HepG2 (cell line): ENCODE data around the gene RNASE2. TPM values are rescaled to one million over a fixed set of nuclear protein-coding genes. Genes with fewer than 3 reads are reported as not detected.

ENCODE experiments used
- FOXK2 ChIP-seq: fragments of 450-650 bp; IDR thresholded peaks from 2 replicates; pipeline ENCODE4 v1.6.1; 2016
- HNRNPH1 ChIP-seq: fragments of 200-400 bp; formaldehyde crosslinking; optimal IDR thresholded peaks from 2 replicates; pipeline ENCODE3; 2017; ENCODE audit warnings: mild to moderate bottlenecking, low read depth, low read length
- NCOA5 ChIP-seq: sonication (generic); formaldehyde crosslinking; IDR thresholded peaks from 2 replicates; pipeline ENCODE4 v1.4.0; 2020; ENCODE audit warnings: missing genetic modification reagents
- RARA ChIP-seq: IDR thresholded peaks from 2 replicates; pipeline ENCODE4 v1.6.1; 2016; ENCODE audit warnings: missing genetic modification reagents, missing compliant biosample characterization
- RORA ChIP-seq: sonication (generic); formaldehyde crosslinking; IDR thresholded peaks from 2 replicates; pipeline ENCODE4 v1.5.0; 2020; ENCODE audit warnings: mild to moderate bottlenecking, missing genetic modification reagents, moderate library complexity
- SRSF9 ChIP-seq: fragments of 200-400 bp; formaldehyde crosslinking; IDR thresholded peaks from 2 replicates; pipeline ENCODE4 v1.6.1; 2018; ENCODE audit warnings: borderline replicate concordance, mild to moderate bottlenecking, low read depth, low read length; ENCODE audit not compliant: insufficient read depth, poor library complexity, severe bottlenecking
- TAF15 ChIP-seq: fragments of 200-400 bp; formaldehyde crosslinking; IDR thresholded peaks from one replicate; pipeline ENCODE4 v1.6.1; 2018; ENCODE audit warnings: mild to moderate bottlenecking, low read depth, low read length; ENCODE audit not compliant: poor library complexity, severe bottlenecking
- ZNF143 ChIP-seq: sonication (generic); formaldehyde crosslinking; IDR thresholded peaks from 2 replicates; pipeline ENCODE4 v1.4.0; 2020; ENCODE audit warnings: missing genetic modification reagents
- ZNF30 ChIP-seq: sonication (generic); formaldehyde crosslinking; IDR thresholded peaks from 2 replicates; pipeline ENCODE4 v1.5.0; 2020; ENCODE audit warnings: mild to moderate bottlenecking, missing genetic modification reagents
- ZNF430 ChIP-seq: sonication (generic); formaldehyde crosslinking; IDR thresholded peaks from 2 replicates; pipeline ENCODE4 v1.9.0; 2021; ENCODE audit warnings: mild to moderate bottlenecking, missing genetic modification reagents
- ZNF749 ChIP-seq: sonication (generic); formaldehyde crosslinking; IDR thresholded peaks from 2 replicates; pipeline ENCODE4 v1.8.0; 2022; ENCODE audit warnings: mild to moderate bottlenecking, missing genetic modification reagents, moderate library complexity, borderline replicate concordance
- polyA plus RNA-seq, 8 experiments: library from polyadenylated mRNA; depleted of rRNA in 3 of 8; stranded (reverse) in 7 of 8; unstranded in 1 of 8; fragments of >200 nt; fragmentation: Illumina TruSeq in 4 of 8; extraction: Trizol in 4 of 8; gene quantifications; 2 replicates each; pipeline versions ENCODE4 v1.2.1 to v1.2.3, GENCODE V29; 2011 to 2016; ENCODE audit warnings: low read depth in 4 of 8, missing spikeins in 1 of 8, mixed read lengths in 1 of 8; ENCODE audit not compliant: insufficient read depth in 1 of 8
- total RNA-seq, 5 experiments: library from RNA; depleted of rRNA; stranded (reverse); fragments of >200 nt; fragmentation: Illumina TruSeq; extraction: Trizol; gene quantifications; 2 replicates each; pipeline ENCODE4 v1.2.3, GENCODE V29; 2016; ENCODE audit warnings: low read depth in 1 of 5
- TF ChIP-seq, protein P1 (sequence below): sonication (generic); formaldehyde crosslinking; IDR thresholded peaks from 2 replicates; pipeline ENCODE4 v1.8.0; 2022; ENCODE audit warnings: missing genetic modification reagents, mild to moderate bottlenecking, inconsistent platforms, borderline replicate concordance
- TF ChIP-seq, protein P2 (sequence below): sonication (generic); formaldehyde crosslinking; IDR thresholded peaks from 2 replicates; pipeline ENCODE4 v1.8.0; 2022; ENCODE audit warnings: mild to moderate bottlenecking, missing genetic modification reagents, borderline replicate concordance
- TF ChIP-seq, protein P3 (sequence below): sonication (generic); formaldehyde crosslinking; IDR thresholded peaks from 2 replicates; pipeline ENCODE4 v1.8.0; 2022; ENCODE audit warnings: low read depth, missing genetic modification reagents
- TF ChIP-seq, protein P4 (sequence below): IDR thresholded peaks from 2 replicates; pipeline ENCODE4 v1.6.1; 2016; ENCODE audit warnings: low read depth, control low read depth
- TF ChIP-seq, protein P5 (sequence below): sonication (generic); formaldehyde crosslinking; IDR thresholded peaks from 2 replicates; pipeline ENCODE4 v1.4.0; 2020; ENCODE audit warnings: missing genetic modification reagents
- TF ChIP-seq, protein P6 (sequence below): sonication (generic); formaldehyde crosslinking; conservative IDR thresholded peaks from 2 replicates; pipeline ENCODE4 v1.8.0; 2022; ENCODE audit warnings: missing genetic modification reagents

Gene RNASE2
- total and polyA plus RNA-seq, 2 of the 13 experiments (the other 11 are each of a cell fraction or from before 2014, with no cell fraction given): 0.69 TPM; not detected in 1

DNA sequence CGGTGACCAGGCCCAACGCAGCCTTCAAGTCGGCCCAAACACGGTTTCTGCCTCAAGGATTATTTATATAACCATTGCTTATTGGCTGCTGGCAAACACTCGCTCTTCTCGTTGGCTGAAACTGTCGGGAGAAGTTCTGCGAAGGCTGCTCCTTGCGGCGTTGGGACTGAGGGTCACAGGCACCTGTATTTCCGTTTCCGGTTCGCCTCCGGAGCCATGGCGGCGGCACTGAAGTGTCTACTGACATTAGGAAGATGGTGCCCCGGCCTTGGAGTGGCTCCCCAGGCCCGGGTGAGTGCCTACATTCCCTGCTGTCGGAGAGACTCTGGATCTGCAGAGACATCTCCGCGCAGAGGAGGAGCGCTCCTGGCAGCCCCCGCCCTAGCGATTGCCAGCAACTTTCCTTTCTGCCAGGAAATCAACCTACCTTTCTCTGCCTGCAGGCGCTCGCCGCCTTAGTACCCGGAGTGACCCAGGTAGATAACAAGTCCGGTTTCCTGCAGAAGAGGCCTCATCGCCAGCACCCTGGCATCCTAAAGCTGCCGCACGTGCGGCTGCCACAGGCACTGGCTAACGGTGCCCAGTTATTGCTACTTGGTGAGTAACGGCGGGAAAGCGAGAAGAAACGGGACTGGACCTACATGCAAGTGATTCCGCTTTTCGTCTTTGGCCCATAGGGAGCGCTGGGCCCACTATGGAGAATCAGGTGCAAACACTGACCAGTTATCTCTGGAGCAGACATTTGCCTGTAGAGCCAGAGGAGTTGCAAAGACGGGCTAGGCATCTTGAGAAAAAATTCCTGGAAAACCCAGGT is 34.7 kb downstream of the RNASE2 start, which contains the start of gene METTL17 (continued):
- TF ChIP-seq, protein P1, sequence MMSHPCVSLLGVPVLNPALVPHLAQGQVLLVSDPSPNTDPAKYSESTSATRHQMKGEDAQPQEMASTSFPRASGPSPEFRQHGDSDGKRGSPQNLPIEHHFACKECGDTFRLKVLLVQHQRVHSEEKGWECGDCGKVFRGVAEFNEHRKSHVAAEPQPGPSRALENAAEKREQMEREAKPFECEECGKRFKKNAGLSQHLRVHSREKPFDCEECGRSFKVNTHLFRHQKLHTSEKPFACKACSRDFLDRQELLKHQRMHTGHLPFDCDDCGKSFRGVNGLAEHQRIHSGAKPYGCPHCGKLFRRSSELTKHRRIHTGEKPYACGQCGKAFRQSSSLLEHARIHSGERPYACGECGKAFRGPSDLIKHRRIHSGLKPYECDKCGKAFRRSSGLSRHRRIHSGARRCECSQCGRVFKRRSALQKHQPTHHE (CRISPR knock-in tag): no peak; the same call in 1 of the 2 replicates
- peak; percentile 48 for TF ChIP-seq TAF15
- TF ChIP-seq ZNF143 (CRISPR knock-in tag): peak; percentile 38; the same call in 1 of the 2 replicates
- TF ChIP-seq, protein P2, sequence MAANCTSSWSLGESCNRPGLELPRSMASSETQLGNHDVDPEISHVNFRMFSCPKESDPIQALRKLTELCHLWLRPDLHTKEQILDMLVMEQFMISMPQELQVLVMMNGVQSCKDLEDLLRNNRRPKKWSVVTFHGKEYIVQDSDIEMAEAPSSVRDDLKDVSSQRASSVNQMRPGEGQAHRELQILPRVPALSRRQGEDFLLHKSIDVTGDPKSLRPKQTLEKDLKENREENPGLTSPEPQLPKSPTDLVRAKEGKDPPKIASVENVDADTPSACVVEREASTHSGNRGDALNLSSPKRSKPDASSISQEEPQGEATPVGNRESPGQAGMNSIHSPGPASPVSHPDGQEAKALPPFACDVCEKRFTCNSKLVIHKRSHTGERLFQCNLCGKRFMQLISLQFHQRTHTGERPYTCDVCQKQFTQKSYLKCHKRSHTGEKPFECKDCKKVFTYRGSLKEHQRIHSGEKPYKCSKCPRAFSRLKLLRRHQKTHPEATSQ (CRISPR knock-in tag): peak; percentile 89
- 0 out of 2 replicates have a peak, but pooled peaks have one; percentile 49 for TF ChIP-seq ZNF30 (CRISPR knock-in tag)
- TF ChIP-seq, protein P3, sequence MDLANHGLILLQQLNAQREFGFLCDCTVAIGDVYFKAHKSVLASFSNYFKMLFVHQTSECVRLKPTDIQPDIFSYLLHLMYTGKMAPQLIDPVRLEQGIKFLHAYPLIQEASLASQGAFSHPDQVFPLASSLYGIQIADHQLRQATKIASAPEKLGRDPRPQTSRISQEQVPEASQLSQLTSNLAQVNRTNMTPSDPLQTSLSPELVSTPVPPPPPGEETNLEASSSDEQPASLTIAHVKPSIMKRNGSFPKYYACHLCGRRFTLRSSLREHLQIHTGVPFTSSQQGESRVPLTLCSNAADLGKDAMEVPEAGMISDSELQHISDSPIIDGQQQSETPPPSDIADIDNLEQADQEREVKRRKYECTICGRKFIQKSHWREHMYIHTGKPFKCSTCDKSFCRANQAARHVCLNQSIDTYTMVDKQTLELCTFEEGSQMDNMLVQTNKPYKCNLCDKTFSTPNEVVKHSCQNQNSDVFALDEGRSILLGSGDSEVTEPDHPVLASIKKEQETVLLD: no peak
- TF ChIP-seq RORA (CRISPR knock-in tag): no peak
- TF ChIP-seq RARA (CRISPR knock-in tag): no peak
- TF ChIP-seq, protein P4, sequence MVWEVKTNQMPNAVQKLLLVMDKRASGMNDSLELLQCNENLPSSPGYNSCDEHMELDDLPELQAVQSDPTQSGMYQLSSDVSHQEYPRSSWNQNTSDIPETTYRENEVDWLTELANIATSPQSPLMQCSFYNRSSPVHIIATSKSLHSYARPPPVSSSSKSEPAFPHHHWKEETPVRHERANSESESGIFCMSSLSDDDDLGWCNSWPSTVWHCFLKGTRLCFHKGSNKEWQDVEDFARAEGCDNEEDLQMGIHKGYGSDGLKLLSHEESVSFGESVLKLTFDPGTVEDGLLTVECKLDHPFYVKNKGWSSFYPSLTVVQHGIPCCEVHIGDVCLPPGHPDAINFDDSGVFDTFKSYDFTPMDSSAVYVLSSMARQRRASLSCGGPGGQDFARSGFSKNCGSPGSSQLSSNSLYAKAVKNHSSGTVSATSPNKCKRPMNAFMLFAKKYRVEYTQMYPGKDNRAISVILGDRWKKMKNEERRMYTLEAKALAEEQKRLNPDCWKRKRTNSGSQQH (CRISPR knock-in tag): peak; percentile 78; the same call in 1 of the 2 replicates
- TF ChIP-seq ZNF749: no peak
- TF ChIP-seq SRSF9: no peak
- TF ChIP-seq FOXK2: no peak
- TF ChIP-seq, protein P5, sequence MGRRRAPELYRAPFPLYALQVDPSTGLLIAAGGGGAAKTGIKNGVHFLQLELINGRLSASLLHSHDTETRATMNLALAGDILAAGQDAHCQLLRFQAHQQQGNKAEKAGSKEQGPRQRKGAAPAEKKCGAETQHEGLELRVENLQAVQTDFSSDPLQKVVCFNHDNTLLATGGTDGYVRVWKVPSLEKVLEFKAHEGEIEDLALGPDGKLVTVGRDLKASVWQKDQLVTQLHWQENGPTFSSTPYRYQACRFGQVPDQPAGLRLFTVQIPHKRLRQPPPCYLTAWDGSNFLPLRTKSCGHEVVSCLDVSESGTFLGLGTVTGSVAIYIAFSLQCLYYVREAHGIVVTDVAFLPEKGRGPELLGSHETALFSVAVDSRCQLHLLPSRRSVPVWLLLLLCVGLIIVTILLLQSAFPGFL (CRISPR knock-in tag): no peak
- peak; percentile 83; the same call in 1 of the 2 replicates for TF ChIP-seq ZNF430 (CRISPR knock-in tag)
- TF ChIP-seq, protein P6, sequence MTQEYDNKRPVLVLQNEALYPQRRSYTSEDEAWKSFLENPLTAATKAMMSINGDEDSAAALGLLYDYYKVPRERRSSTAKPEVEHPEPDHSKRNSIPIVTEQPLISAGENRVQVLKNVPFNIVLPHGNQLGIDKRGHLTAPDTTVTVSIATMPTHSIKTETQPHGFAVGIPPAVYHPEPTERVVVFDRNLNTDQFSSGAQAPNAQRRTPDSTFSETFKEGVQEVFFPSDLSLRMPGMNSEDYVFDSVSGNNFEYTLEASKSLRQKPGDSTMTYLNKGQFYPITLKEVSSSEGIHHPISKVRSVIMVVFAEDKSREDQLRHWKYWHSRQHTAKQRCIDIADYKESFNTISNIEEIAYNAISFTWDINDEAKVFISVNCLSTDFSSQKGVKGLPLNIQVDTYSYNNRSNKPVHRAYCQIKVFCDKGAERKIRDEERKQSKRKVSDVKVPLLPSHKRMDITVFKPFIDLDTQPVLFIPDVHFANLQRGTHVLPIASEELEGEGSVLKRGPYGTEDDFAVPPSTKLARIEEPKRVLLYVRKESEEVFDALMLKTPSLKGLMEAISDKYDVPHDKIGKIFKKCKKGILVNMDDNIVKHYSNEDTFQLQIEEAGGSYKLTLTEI (CRISPR knock-in tag): no peak
- no peak for TF ChIP-seq HNRNPH1
- TF ChIP-seq NCOA5: no peak
